ENCODE data around the gene PIK3R5.

DNA sequence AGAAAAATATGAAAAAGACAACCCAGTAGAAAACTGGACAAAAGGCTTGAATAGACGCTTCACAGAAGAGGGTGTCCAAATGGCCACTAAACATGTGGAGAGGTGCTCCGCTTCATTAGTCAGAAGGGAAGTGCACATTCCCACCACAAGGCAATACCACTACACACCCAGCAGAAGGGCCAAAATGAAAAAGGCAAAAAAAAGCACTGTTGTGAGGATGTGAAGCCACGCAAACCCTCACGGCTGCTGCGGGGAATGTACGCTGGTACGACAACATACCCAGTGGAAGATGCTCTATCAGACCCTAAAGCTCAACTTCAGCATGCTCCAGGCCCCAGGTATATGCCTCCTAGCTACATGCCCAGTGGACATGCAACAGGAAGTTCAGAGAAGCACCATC, 17.0 kb downstream of the PIK3R5 start:
- TF ChIP-seq, protein P1, sequence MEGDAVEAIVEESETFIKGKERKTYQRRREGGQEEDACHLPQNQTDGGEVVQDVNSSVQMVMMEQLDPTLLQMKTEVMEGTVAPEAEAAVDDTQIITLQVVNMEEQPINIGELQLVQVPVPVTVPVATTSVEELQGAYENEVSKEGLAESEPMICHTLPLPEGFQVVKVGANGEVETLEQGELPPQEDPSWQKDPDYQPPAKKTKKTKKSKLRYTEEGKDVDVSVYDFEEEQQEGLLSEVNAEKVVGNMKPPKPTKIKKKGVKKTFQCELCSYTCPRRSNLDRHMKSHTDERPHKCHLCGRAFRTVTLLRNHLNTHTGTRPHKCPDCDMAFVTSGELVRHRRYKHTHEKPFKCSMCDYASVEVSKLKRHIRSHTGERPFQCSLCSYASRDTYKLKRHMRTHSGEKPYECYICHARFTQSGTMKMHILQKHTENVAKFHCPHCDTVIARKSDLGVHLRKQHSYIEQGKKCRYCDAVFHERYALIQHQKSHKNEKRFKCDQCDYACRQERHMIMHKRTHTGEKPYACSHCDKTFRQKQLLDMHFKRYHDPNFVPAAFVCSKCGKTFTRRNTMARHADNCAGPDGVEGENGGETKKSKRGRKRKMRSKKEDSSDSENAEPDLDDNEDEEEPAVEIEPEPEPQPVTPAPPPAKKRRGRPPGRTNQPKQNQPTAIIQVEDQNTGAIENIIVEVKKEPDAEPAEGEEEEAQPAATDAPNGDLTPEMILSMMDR (optimal IDR thresholded peaks at IDR 0.05 in 1 of 3, IDR thresholded peaks at IDR 0.05 in 1 of 3, conservative IDR thresholded peaks at IDR 0.05 in 1 of 3; ENCODE audit: extremely low read depth in 1 of 3, insufficient read depth in 2 of 3, low read length in 3 of 3): no peak
- no peak for TF ChIP-seq EZH2 (IDR thresholded peaks at IDR 0.05; ENCODE audit: low read length)
